HepG2 (cell line): ENCODE results near the gene LDB2. TPM values are rescaled to one million over a fixed set of nuclear protein-coding genes. Genes with fewer than 3 reads are reported as not detected.
A peak's percentile ranks its signal among the peaks of the same experiment; 100 is the strongest.

Experiments used
- ATAC-seq: fragments of 200-7000 bp; cut with Tn5 transposase; 3 replicates; pipeline ENCODE4 v1.9.1; 2020; ENCODE audit warnings: mild to moderate bottlenecking, moderate library complexity
- BruUV-seq: library from RNA; stranded (reverse); fragments of 400-500 nt; replicated peaks from 2 replicates; lab custom pipeline; 2021; lab: Mats Ljungman, UMichigan
- CTCF ChIA-PET: fragments of 300-600 bp; formaldehyde crosslinking; extraction: SDS; loops from one replicate; lab custom pipeline; 2021; ENCODE audit warnings: low total read pairs, inconsistent platforms, low intra/inter-chr PET ratio; lab: Yijun Ruan, JAX
- POLR2A ChIA-PET: fragments of 350-600 bp; sonication (Branson Sonifier 250); formaldehyde crosslinking; loops from one replicate; lab custom pipeline; 2020; ENCODE audit warnings: antibody characterized with exemption, inconsistent platforms; lab: Yijun Ruan, JAX
- DNase-seq: peaks from one replicate; pipeline ENCODE4 v3.0.0-alpha.2; 2015; ENCODE audit warnings: low spot score
- FAIRE-seq: peaks from 3 replicates; lab custom pipeline; 2011; peaks lifted over from hg19 to GRCh38; lab: Jason Lieb, UNC
- H2AFZ ChIP-seq: one replicate; pipeline ENCODE4 v1.6.1; 2011; ENCODE audit warnings: low read length, inconsistent platforms
- H3K27ac ChIP-seq: fragments of 300-600 bp; 3 replicates; pipeline ENCODE4 v1.8.0; 2011; ENCODE audit warnings: mixed run types, mild to moderate bottlenecking, mixed read lengths, low read length, inconsistent platforms; ENCODE audit not compliant: insufficient read depth; ENCODE audit errors: extremely low read length
- H3K27me3 ChIP-seq, 2 experiments: fragments of 200-600 bp in 1 of 2; 2 replicates in 1 of 2; 3 replicates in 1 of 2; pipeline versions ENCODE4 v1.6.0 to v1.8.0; 2011; ENCODE audit warnings: low read length in 2 of 2, mild to moderate bottlenecking in 2 of 2, moderate library complexity in 2 of 2, inconsistent platforms in 1 of 2; ENCODE audit not compliant: insufficient read depth in 2 of 2, control insufficient read depth in 1 of 2
- H3K36me3 ChIP-seq, 2 experiments: fragments of 200-600 bp in 1 of 2; replicated peaks in 1 of 2; 2 replicates in 1 of 2; 3 replicates in 1 of 2; pipeline versions ENCODE4 v1.5.1 to v1.8.0; 2011; ENCODE audit warnings: low read length in 2 of 2, inconsistent platforms in 1 of 2; ENCODE audit not compliant: insufficient read depth in 2 of 2, control insufficient read depth in 1 of 2
- H3K4me1 ChIP-seq: 2 replicates; pipeline ENCODE4 v1.5.1; 2012; ENCODE audit warnings: low read length, inconsistent platforms; ENCODE audit not compliant: insufficient read depth
- H3K4me2 ChIP-seq: 2 replicates; pipeline ENCODE4 v1.6.0; 2011; ENCODE audit warnings: low read depth, low read length, inconsistent platforms
- H3K4me3 ChIP-seq, 3 experiments: fragments of 200-600 bp in 1 of 3; sonication (generic), shearing (Covaris generic) in 1 of 3; replicated peaks in 1 of 3; 2 replicates each; pipeline ENCODE4 v1.5.1; 2011 to 2016; ENCODE audit warnings: low read length in 3 of 3, inconsistent platforms in 2 of 3, low read depth in 2 of 3, mild to moderate bottlenecking in 2 of 3, control low read depth in 1 of 3, mixed read lengths in 1 of 3; ENCODE audit not compliant: insufficient read depth in 1 of 3
- H3K79me2 ChIP-seq: one replicate; pipeline ENCODE4 v1.6.1; 2011; ENCODE audit warnings: low read length, inconsistent platforms; ENCODE audit not compliant: insufficient read depth
- H3K9ac ChIP-seq: 2 replicates; pipeline ENCODE4 v1.6.0; 2011; ENCODE audit warnings: mild to moderate bottlenecking, low read depth, low read length, inconsistent platforms; ENCODE audit not compliant: insufficient read depth
- H3K9me3 ChIP-seq: 2 replicates; pipeline ENCODE4 v1.5.1; 2012; ENCODE audit warnings: mild to moderate bottlenecking, low read length
- H4K20me1 ChIP-seq: 2 replicates; pipeline ENCODE4 v1.6.0; 2011; ENCODE audit warnings: inconsistent platforms, mild to moderate bottlenecking, low read length, moderate library complexity; ENCODE audit not compliant: insufficient read depth
- ATF3 ChIP-seq: sonication (generic); formaldehyde crosslinking; IDR thresholded peaks from 2 replicates; pipeline ENCODE4 v1.4.0; 2020; ENCODE audit warnings: missing genetic modification reagents
- CCAR2 ChIP-seq: fragments of 200-400 bp; formaldehyde crosslinking; optimal IDR thresholded peaks from 2 replicates; pipeline ENCODE3; 2018; ENCODE audit warnings: low read depth, mild to moderate bottlenecking, low read length, moderate library complexity
- CTCF ChIP-seq: sonication (generic); formaldehyde crosslinking; IDR thresholded peaks from 2 replicates; pipeline ENCODE4 v1.5.0; 2020; ENCODE audit warnings: mild to moderate bottlenecking, missing genetic modification reagents, moderate library complexity
- ELF3 ChIP-seq: IDR thresholded peaks from 2 replicates; pipeline ENCODE4 v1.6.1; 2016; ENCODE audit warnings: missing genetic modification reagents, missing compliant biosample characterization
- HNRNPL ChIP-seq: fragments of 200-400 bp; formaldehyde crosslinking; IDR thresholded peaks from 2 replicates; pipeline ENCODE4 v1.6.1; 2017; ENCODE audit warnings: mild to moderate bottlenecking, low read depth, low read length
- MTA3 ChIP-seq: sonication (generic); formaldehyde crosslinking; IDR thresholded peaks from 2 replicates; pipeline ENCODE4 v1.4.0; 2020; ENCODE audit warnings: missing genetic modification reagents
- RAD21 ChIP-seq: fragments of 450-650 bp; formaldehyde crosslinking; IDR thresholded peaks from 2 replicates; pipeline ENCODE4 v1.5.0; 2020; ENCODE audit warnings: mild to moderate bottlenecking
- STAG1 ChIP-seq: sonication (generic); formaldehyde crosslinking; IDR thresholded peaks from 2 replicates; pipeline ENCODE4 v1.4.0; 2020; ENCODE audit warnings: missing genetic modification reagents
- ZBTB37 ChIP-seq: sonication (generic); formaldehyde crosslinking; IDR thresholded peaks from 2 replicates; pipeline ENCODE4 v1.4.0; 2020; ENCODE audit warnings: mild to moderate bottlenecking, missing genetic modification reagents
- ZMYM3 ChIP-seq: sonication (generic); formaldehyde crosslinking; IDR thresholded peaks from 2 replicates; pipeline ENCODE4 v1.5.1; 2020; ENCODE audit warnings: mild to moderate bottlenecking, missing genetic modification reagents
- ZNF17 ChIP-seq: sonication (generic); formaldehyde crosslinking; IDR thresholded peaks from 2 replicates; pipeline ENCODE4 v1.5.0; 2020; ENCODE audit warnings: mild to moderate bottlenecking, missing genetic modification reagents
- ZNF260 ChIP-seq: sonication (generic); formaldehyde crosslinking; IDR thresholded peaks from 2 replicates; pipeline ENCODE4 v1.4.0; 2020; ENCODE audit warnings: missing genetic modification reagents, low read depth, mild to moderate bottlenecking, borderline replicate concordance
- ZXDC ChIP-seq: sonication (generic); formaldehyde crosslinking; IDR thresholded peaks from 2 replicates; pipeline ENCODE4 v1.5.0; 2020; ENCODE audit warnings: mild to moderate bottlenecking, missing genetic modification reagents
- WGBS: methylation state at CpG from one replicate; pipeline ENCODE4 v1.1.6; 2017; ENCODE audit warnings: low lambda C conversion rate; 5-methylcytosine and 5-hydroxymethylcytosine counted together
- in situ Hi-C: cut with HindIII; loops from 2 replicates; pipeline ENCODE4 v1.10.0; 2017; ENCODE audit warnings: low pct_unique_long_range_greater_than_20kb; ENCODE audit not compliant: extremely low pct_ligation_motif_present
- intact Hi-C: fragments of 100-400 bp; cut with micrococcal nuclease; formaldehyde crosslinking; loops from one replicate; pipeline ENCODE4 v1.10.0; 2022; ENCODE audit not compliant: unreplicated experiment
- polyA plus RNA-seq, 8 experiments: library from polyadenylated mRNA; depleted of rRNA in 3 of 8; stranded (reverse) in 7 of 8; unstranded in 1 of 8; fragments of >200 nt; fragmentation: Illumina TruSeq in 4 of 8; extraction: Trizol in 4 of 8; gene quantifications; 2 replicates each; pipeline versions ENCODE4 v1.2.1 to v1.2.3, GENCODE V29; 2011 to 2016; ENCODE audit warnings: low read depth in 4 of 8, missing spikeins in 1 of 8, mixed read lengths in 1 of 8; ENCODE audit not compliant: insufficient read depth in 1 of 8
- total RNA-seq, 5 experiments: library from RNA; depleted of rRNA; stranded (reverse); fragments of >200 nt; fragmentation: Illumina TruSeq; extraction: Trizol; gene quantifications; 2 replicates each; pipeline ENCODE4 v1.2.3, GENCODE V29; 2016; ENCODE audit warnings: low read depth in 1 of 5

LDB2 gene
- total and polyA plus RNA-seq, 2 of the 13 experiments (the other 11 are each of a cell fraction or from before 2014, with no cell fraction given), result not detected

GRCh38 chr4:16914208-16914607, 15.8 kb upstream of the LDB2 start:
- no peak for FAIRE-seq
- no peak for TF ChIP-seq ATF3 (CRISPR knock-in tag)
- peak; percentile 23; the same call in 1 of the 2 replicates for TF ChIP-seq STAG1
- no peak for TF ChIP-seq HNRNPL
- in situ Hi-C loops, result loop anchor here (10.0 kb wide), 2 partner anchors 119 to 411 kb away; no protein-coding TSS in a partner anchor

GRCh38 chr4:16912896-16913295, 14.5 kb upstream of the LDB2 start:
- CTCF ChIA-PET, result no interaction called here
- DNase-seq (no peak), ATAC-seq (no peak), FAIRE-seq (no peak)
- POLR2A ChIA-PET, result no interaction called here
- Histone ChIP-seq H3K27ac (no peak overlapping the region), H2AFZ (no peak overlapping the region), H3K9me3 (no peaks in the 10 kb centered on the region), H3K27me3 (peaks cover 0 to 22% of the 10 kb centered on the region in 2 experiments; a peak in 2 of 5 replicates), H3K9ac (no peak overlapping the region), H4K20me1 (no peaks in the 10 kb centered on the region), H3K4me3 (no peak overlapping the region), H3K36me3 (no peaks in the 10 kb centered on the region), H3K4me1 (no peaks in the 10 kb centered on the region), H3K4me2 (no peak overlapping the region), H3K79me2 (no peaks in the 10 kb centered on the region)
- WGBS, result 23% methylated on average over 2 of the region's 5 CpGs
- no TSS peak for BruUV-seq
- in situ Hi-C loops, result loop anchor here (10.0 kb wide), 2 partner anchors 118 to 412 kb away; no protein-coding TSS in a partner anchor
- intact Hi-C loops, result no loop called here
- TF ChIP-seq MTA3 (CRISPR knock-in tag), result no peak
- no peak for TF ChIP-seq ZNF260 (CRISPR knock-in tag)
- no peak for TF ChIP-seq CTCF (CRISPR knock-in tag)
- no peak for TF ChIP-seq CCAR2
- no peak for TF ChIP-seq RAD21 (CRISPR knock-in tag)
- TF ChIP-seq ELF3 (CRISPR knock-in tag), result no peak
- TF ChIP-seq ZMYM3 (CRISPR knock-in tag), result no peak
- TF ChIP-seq ZNF17 (CRISPR knock-in tag), result no peak
- TF ChIP-seq ZBTB37 (CRISPR knock-in tag), result no peak
- TF ChIP-seq ZXDC (CRISPR knock-in tag), result no peak

More at GRCh38 chr4:16914208-16914607, 15.8 kb upstream of the LDB2 start:
- H3K27me3 ChIP-seq, result peaks cover 0 to 12% of the 10 kb centered on the region in 2 experiments; a peak in 2 of 5 replicates
- H3K9ac ChIP-seq, result no peak overlapping the region
- ATAC-seq, result no peak
- no peak for DNase-seq
- ChIA-PET CTCF (no interaction called here), POLR2A (no interaction called here)
- H3K36me3 ChIP-seq, result no peaks in the 10 kb centered on the region
- no peaks in the 10 kb centered on the region for H4K20me1 ChIP-seq
- no peak overlapping the region for H2AFZ ChIP-seq
- no TSS peak for BruUV-seq
- no peak overlapping the region for H3K4me2 ChIP-seq
- no peaks in the 10 kb centered on the region for H3K79me2 ChIP-seq
- intact Hi-C loops, result no loop called here
- H3K4me3 ChIP-seq, result no peak overlapping the region
- no peak overlapping the region for H3K27ac ChIP-seq
- WGBS, result 0% methylated on average over 1 of the region's 1 CpG
- H3K4me1 ChIP-seq, result no peaks in the 10 kb centered on the region
- H3K9me3 ChIP-seq, result no peaks in the 10 kb centered on the region
